HG03378 (cell line): ENCODE results near the gene SLC5A10.
"Not testable (repeated sequence)": the region's sequence is repeated elsewhere in the genome, so short reads cannot be mapped to it uniquely, and the experiment has no call there.

Experiments used
- ATAC-seq: cut with Tn5 transposase; IDR thresholded peaks from one replicate; pipeline ENCODE4 v1.9.1; 2021; ENCODE audit warnings: mild to moderate bottlenecking, moderate library complexity; ENCODE audit not compliant: unreplicated experiment

SLC5A10 gene

DNA sequence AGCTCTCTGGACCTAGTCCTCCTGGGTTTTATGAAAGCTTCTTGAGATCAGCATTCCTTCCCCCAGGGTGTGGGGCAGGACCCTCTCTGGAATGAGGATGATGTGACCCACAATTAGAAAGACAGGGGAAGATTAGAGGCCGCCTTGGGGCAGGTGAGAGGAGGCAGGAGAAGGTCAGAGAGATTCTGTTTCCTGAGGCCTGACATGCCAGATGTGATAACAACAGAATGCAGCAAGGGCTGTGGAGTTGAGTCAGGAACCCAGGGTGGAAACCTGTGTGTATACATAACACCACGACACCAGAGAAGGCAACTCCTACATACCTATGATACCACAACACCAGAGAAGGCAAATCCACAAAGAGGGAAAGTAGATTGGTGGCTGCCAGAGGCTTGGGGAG is 5.4 kb upstream of the SLC5A10 start:
- ATAC-seq = no peak

DNA sequence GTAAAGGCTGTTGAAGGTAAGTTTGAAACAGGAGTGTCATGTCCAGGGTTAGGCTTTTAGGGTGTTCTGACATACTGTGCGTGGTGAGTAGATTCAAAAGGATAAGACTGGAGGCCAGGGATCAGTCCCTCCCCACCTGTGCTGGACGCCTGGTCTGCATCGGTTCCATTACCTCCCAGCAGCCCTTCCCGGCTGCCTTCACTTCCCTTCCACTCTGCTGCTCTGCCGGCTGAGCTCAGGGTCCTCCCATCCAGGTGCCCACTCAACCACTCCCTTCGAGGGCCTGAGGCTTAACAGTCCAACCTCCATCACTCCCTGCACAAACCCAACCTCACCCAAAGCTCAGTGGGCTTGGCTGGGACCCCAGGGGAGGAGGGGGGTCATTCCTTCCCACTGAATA is 4.1 kb upstream of the SLC5A10 start:
- ATAC-seq = no peak

DNA sequence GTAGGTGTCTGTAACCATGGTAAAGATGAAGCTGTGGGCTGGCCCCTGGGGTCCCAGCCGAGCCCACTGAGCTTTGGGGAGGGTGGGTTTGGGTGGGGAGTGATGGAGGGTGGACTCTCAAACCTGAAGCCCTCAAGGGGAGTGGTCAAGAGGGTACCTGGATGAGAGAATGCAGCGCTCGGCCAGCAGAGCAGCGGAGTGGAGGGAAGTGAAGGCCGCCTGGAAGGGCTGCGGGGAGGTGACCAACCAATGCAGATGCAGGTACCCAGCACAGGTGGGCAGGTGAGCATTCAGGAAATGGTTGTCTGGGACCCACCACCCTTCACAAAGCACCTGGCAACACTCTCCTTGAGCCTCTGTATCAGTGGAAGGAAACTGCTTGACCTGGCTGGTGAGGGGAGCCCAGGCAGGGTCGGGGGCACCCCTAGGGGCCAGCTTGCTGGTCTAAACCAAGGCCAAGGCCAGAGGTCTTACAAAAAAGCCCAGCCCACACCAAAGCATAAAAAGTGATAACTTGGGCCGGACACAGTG is 3.4 kb upstream of the SLC5A10 start:
- no peak for ATAC-seq

GRCh38 chr17:18949566-18949965 is 2.4 kb upstream of the SLC5A10 start:
- ATAC-seq = no peak

DNA sequence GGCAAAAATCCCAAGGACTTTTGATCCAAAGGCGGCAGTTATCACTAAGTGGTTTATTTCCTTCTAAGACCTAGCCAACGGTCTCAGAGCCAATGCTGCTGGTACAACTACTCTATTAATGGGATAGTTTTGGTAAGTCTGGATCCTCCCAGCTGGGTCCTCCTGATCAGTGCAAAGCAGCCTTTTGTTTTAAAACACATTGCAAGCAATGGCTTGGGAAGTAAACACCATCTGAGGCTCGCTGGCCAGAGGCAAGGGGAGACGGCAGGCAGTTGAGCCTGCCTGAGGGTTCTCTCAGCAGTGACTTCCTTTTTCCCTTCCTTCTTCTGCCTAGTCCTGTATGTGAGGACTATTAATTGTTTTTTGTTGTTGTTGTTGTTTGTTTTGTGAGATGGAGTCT is 1.6 kb upstream of the SLC5A10 start:
- no peak for ATAC-seq

DNA sequence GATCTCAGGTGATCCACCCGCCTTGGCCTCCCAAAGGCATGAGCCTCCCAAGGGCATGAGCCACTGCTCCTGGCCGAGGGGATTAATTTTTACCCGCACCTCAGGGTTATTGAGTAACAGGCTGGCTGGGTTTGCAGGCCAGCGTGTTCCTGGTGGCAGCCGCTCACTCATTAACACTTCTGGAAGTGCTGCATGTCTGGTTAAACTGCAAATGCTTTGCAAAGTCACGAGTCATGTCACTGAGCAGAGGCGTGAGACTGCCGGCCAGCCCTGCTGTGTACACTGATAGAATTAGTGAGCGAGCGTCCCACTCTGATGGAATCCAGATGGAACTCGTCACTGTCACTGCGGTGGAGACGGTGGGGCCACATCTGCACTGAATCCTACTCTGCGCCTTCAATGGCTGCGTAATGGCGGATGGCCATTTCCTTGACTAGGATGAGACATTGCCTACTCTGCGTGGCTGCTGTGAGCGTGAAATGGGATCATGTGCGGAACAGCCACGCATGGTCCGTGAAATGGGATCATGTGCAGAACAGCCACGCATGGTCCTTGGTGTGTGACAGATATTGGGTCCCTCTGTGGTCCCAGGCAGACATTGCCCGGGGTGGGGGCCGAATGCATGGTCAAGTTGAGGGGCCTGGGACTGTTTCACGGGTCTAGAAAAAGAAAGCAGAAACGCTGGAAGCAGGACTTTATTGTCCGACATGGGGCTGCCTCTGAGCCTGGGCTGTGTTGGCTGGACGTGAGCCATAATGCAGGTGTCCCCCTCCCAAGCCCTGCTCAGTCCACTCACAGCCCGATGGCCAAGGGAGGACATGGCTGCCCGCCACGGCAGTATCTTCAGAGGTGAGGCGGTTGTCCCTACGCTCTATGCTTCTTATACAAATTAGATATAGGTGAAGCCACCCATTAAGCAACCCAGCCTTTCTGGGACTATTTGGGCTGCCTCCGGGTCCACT is 740 bp upstream of the SLC5A10 start:
- no peak for ATAC-seq

DNA sequence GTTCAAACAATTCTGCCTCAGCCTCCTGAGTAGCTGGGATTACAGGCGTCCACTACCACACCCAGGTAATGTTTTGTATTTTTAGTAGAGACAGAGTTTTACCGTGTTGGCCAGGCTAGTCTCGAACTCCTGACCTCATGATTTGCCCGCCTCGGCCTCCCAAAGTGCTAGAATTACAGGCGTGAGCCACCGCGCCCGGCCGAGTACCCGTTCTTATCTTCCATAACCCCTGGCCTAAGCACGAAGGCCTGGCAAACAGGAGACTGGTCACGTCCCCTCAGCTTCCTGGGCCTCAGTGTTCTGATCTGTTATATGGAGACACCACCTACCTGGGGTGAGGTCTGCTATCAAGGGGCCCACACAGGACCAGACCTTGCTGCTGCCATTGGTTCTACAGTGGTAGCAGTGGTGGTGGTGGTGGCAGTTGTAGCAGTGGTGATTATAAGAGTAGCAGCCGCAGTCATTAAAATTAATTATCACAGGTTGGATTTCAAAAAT is 1.3 kb downstream of the SLC5A10 start:
- ATAC-seq = no peak

DNA sequence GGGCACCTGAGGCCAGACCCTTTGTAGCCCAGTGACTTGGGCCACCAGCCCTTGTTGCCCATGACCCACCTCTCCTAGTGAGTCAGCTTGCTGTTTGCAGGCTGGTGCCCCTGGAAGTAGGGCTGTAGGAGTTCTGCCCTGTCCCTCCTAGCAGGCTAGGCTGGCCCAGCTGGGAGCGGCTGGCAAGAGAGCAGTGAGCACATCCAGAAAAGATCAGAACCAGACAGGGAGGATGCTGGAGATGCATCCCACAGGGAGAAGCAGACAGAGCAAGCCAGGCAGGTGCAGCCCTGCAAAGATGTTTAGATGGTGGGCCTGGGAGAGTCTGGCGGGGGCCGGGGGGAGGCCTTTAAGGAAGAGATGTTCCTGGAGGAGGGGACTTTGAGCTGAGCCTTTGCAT is 2.4 kb downstream of the SLC5A10 start:
- ATAC-seq = no peak

- ATAC-seq = no peak
Observed at GRCh38 chr17:18955009-18955408, 3.0 kb downstream of the SLC5A10 start.

GRCh38 chr17:18956021-18956420 is 4.1 kb downstream of the SLC5A10 start:
- ATAC-seq = not testable (repeated sequence)

DNA sequence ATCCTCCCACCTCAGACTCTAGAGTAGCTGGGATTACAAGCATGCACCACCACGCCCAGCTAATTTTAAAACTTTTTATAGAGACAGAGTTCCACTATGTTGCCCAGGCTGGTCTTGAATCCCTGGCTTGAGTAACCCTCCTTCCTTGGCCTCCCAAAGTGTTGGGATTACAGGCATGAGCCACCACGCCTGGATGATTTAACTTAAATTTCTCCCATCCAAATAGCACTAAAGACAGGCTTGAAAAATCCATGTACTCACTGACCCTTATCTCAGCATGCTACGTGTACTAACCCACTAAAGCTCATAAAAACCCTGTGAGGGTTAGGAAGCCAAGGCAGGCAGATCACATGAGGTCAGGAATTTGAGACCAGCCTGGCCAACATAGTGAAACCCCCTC is 4.6 kb downstream of the SLC5A10 start:
- no peak for ATAC-seq

GRCh38 chr17:18957831-18958230 is 5.9 kb downstream of the SLC5A10 start:
- no peak for ATAC-seq

DNA sequence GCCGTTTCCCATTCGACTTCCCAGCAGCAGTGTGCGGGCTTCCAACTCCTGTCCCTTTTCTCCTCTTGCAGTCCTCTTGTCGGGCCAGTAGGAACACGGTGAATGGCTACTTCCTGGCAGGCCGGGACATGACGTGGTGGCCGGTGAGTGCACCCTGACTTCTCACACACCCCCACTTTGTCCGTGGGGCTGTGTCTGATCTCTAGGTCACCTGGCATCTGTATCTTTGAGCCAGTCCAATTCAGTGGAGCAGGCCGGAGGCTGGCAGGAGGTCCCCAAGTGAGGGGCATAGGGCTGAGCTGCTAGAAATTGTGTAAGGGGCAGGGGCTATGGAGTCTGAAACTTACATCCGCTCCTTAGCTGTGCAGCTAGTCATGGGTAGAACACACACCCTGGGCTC is 6.6 kb downstream of the SLC5A10 start:
- ATAC-seq = no peak

- ATAC-seq = no peak
Observed at GRCh38 chr17:18959071-18959844, 7.3 kb downstream of the SLC5A10 start.

DNA sequence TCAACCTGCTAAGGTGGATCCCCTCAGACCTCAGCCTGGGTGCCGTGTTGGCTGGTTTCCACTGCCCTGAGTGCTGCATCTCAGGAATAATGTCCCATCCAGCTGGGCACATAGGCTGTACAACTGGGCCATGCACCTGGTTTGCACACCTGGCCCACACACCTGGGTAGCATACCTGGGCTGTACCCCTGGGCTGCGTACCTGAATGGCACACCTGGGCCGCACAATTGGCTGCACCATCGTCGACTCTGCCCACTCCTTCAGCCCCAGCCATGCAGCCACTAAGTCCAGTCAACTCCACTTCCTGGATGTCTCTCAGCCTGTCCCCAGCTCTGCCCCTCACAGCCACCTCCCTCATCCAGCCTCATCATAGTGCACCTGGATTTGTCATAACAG is 7.9 kb downstream of the SLC5A10 start:
- ATAC-seq = no peak

- no peak for ATAC-seq
Observed at GRCh38 chr17:18960241-18960665, 8.3 kb downstream of the SLC5A10 start.

DNA sequence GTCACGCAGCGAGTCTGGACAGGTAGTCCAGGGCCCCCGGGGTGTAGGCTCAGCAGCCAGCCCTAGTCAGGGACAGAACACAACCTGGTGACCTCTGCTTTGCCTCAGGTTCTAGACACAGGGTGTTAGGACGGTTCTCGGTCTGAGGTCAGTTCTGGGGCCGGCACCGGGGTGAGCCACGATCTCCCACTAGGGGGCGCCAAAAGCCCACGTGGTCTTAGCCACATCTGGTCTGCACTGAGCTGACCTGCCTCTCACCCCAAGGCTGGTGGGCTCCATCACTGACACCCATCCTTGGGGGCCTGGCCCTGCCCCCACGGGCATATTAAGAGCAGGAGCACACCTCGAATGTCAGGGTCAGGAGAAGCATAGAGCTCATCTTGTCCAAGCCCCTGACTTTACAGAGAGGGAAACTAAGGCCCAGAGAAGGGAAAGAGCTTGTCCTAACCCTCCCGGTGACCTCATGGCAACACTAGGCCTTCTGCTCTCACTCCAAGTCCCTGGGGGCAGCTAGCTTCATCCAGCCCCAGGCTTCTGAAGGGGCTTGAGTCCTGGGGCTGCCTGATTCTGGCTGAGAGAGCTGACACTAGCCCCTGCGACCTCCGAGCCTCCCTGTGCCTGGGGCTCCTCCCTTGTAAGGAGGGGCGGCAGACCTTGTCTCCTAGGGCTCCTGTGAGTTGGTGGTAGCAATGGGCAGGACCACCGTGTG is 9.0 kb downstream of the SLC5A10 start:
- peak; percentile 66 for ATAC-seq

- no peak for ATAC-seq
Observed at GRCh38 chr17:18961634-18962493, 9.9 kb downstream of the SLC5A10 start.

DNA sequence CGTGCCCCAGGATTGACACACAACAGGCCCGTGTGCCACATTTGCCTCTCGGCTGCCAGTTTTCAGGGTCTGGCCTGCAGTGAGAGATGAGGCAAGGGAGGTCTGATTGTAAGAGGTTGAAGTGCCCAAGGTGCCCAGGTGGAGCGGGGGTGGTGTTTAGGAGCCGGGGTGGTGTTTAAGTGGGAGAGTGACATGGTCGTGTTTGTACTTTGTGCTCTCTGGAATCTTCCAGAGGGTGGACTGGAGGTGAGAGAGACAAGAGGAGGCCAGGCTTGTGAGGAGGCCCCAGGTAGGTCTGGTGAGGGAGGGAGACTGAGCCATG is 10.5 kb downstream of the SLC5A10 start:
- no peak for ATAC-seq
